GM12873 (cell line): Measurements from ENCODE around the gene CERS4.

Experiments used
- CTCF ChIP-seq: IDR thresholded peaks from 2 replicates; pipeline ENCODE4 v1.5.1; 2012; ENCODE audit warnings: low read depth, mild to moderate bottlenecking, moderate library complexity, low read length, control low read depth; ENCODE audit not compliant: insufficient read depth; ENCODE audit errors: missing control alignments

Gene CERS4

GRCh38 chr19:8184274-8184673, 24.9 kb upstream of the CERS4 start:
- TF ChIP-seq CTCF: no peak

DNA sequence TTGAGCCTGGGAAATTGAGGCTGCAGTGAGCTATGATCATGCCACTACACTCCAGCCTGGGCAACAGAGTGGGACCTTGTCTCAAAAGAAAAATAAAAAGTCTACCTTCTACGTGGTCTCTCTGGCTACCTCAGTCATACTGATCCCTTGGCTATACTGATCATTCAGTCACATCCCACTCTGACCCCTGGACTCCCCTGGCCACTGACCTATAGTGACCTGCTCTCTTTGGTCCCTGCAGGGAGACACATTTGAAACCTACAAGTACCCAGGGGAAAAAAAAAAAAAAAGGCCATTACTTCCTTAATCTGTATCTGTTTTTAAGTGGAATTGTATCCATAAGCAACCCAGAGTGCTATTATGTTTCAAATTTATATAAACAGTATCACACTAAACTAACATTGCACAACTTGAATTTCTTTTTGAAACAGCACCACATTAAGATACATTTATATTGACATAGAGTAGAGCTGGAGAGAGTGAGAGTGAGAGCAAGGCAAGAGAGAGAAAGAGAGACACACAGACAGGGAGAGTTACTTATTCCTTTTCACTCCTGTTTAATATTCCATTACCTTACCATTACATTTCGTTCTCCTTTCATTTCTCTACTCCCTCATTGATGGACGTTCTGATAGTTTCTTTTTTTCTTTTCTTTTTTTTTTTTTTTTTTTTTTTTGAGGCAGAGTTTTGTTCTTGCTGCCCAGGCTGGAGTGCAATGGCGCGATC, 23.7 kb upstream of the CERS4 start:
- no peak for TF ChIP-seq CTCF

DNA sequence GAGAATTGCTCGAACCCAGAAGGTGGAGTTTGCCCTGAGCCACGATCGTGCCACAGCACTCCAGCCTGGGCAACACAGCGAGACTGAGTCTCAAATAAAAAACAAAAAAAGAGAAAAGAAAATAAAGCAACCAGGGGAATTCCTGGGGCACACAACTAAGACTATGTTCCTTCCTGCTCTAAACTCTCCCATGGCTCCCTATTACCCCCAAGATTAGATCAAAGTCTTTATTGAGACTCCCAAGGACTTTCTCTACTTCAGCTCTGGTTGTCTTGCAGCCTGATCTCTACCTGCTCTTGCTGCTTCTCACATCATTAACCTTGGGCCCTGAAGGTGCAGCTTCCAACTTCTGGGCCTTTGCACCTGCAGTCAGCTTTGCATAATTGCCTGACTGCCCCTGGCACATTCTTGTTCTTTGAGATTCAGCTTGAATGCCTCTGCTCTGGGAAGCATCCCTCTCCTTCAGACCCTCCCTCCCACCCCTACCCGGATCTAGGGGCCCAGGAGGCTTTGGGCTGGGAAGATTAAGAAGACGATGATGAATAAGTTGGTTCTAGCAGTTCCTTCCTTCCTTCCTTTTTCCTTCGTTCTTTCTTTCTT, 16.8 kb upstream of the CERS4 start:
- TF ChIP-seq CTCF: no peak

- TF ChIP-seq CTCF: no peak
These were observed 14.5 kb upstream of the CERS4 start for GRCh38 chr19:8194528-8195267.

- no peak for TF ChIP-seq CTCF
These were observed 12.8 kb upstream of the CERS4 start for GRCh38 chr19:8196271-8196927.

DNA sequence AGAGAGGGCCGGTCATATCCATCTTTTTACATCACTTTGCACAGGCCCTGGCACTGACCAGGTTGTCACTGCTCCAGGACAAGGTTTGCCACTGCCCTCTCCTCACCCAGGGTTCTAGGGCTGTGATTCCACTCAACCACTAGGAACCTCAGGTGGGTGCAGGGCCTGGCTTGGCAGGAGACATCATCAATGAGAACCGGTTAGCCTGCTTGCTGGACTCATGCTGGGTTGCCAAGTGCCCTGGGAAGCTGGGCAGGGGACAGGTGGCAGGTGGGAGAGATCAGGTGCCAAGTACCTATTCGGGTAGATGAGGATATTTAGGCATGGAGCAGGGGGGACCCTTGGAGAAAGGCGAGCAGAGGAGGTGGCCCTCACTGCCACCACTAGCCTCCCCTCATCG, 4.2 kb upstream of the CERS4 start:
- no peak for TF ChIP-seq CTCF
